CD4-positive, alpha-beta T cell treated with Interferon gamma for 1 hour (primary cell): Measurements from ENCODE around the gene EIF4EBP3.
"Not testable (repeated sequence)": the region's sequence is repeated elsewhere in the genome, so short reads cannot be mapped to it uniquely, and the experiment has no call there.

Source experiments
- DNase-seq: peaks from one replicate; pipeline ENCODE4 v3.0.0-alpha.2; 2020

EIF4EBP3 gene

DNA sequence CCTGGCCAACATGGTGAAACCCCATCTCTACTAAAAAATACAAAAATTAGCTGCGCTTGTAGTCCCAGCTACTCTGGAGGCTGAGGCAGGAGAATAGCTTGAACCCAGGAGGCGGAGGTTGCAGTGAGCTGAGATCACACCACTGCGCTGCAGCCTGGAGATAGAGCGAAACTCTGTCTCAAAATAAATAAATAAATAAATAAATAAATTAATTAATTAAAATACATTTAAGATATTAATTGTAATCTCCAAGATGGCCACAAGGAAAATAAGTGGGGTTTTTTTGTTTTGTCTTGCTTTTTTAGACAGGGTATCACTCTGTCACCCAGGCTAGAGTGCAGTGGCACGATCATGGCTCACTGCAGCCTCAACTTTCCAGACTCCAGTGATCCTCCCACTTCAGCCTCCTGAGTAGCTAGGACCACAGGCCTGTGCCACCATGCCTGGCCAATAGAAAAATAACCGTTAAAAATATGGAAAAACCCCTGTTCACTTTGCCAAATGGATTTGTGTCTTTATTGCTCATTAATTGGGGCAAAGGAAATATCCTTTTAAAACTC is 31.8 kb downstream of the EIF4EBP3 start:
- not testable (repeated sequence) for DNase-seq

DNA sequence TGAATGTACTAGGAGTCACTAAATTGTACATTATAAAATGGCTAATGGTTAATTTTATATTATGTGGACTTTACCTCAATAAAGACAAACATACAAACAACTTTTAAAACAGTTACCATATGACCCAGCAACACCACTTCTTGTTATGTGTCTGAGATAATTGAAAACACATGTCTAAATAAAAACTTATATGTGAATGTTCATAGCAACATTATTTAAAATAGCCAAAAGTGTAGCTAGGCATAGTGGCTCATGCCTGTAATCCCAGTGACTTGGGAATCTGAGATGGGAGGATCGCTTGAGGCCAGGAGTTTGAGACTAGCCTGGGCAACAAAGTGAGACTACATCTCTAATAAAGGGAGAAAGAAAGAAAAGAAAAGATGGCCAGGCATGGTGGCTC is 40.0 kb downstream of the EIF4EBP3 start:
- no peak for DNase-seq

DNA sequence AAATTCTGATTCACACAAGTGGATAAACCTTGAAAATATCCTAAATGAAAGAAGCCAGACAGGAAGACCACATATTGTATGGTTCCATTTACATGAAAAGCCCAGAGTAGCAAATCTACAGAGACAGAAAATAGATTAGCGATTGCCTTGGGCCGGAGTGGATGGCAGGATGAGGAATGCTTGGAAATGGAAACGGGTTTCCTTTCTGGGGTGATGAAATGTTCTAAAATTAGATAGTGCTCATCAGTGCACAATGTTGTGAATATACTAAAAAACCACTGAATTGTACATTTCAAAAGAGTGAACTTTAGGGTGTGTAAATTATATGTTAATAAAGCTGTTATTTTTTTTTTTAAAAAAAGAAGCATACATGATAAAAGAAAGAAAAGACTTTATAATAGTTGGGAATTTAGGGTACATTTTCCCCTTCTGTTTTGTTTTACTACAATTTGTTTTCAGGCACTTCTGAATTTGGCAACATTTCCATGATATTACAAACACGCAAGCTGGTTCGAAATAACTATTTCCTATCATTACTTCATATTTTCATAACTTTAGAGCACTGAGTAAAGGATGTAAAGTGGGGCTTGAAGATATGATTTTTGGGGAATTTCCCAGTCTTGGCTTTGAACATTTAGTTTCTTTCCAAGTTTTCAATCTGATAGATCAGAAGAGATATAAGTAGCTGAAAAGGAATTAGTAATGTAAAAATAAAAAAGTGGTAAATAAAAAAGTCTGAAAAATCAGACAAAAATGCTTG is 41.0 kb downstream of the EIF4EBP3 start:
- no peak for DNase-seq

DNA sequence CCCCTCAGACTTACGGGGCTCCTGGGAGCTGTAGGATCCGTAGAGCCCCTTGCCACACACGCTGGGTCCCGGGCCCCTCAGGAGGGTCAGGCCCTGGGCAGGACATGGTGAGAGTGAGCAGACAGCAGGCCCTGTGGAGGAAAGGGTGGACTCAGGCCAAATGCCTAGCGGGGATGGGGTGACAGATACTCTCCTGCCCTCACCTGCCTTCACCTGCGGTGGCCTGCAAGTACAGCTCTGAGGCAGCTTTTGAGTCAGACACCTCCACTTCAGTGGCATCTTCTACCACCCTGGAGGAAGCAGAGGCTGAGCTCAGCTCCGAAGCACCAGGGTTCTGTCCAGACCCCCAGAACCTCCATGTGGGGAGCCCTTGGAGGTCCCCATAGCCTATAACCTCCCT is 43.4 kb downstream of the EIF4EBP3 start:
- DNase-seq: no peak

DNA sequence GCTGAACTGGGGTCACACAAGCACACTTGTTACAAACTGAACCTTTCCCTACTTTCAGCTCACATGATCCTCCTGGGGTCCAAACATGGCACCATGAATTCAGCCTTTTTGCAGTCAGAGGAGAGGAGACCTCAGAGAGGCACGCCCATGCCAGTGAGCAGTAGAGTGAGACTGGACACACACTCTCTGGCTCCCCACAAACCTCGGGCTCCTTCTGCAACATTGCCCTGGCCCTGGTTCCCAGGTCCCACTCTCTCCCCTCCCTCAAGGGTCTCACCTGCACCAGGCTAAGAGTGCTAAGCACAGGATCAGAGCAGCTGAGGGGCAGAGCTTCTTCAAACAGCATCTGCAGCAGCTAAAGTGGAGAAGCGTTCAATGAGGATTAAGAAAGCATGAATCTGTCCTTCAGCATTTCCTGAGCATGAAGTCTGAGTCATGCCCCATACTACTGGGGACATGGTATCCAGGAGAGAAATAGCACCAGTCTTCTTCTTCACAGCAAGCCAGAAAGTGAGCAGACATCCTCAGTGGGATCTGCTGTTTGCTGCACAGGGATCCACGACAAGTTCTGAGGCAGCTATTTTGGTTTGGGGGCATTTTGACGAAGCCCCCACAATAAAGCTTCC is 44.4 kb downstream of the EIF4EBP3 start:
- DNase-seq: no peak

DNA sequence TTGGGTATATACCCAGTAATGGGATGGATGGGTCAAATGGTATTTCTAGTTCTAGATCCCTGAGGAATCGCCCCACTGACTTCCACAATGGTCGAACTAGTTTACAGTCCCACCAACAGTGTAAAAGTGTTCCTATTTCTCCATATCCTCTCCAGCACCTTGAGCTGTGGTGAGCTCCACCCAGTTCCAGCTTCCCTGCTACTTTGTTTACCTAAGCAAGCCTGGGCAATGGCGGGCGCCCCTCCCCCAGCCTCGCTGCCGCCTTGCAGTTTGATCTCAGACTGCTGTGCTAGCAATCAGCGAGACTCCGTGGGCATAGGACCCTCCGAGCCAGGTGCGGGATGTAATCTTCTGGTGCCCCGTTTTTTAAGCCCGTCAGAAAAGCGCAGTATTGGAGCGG is 45.6 kb downstream of the EIF4EBP3 start:
- not testable (repeated sequence) for DNase-seq

DNA sequence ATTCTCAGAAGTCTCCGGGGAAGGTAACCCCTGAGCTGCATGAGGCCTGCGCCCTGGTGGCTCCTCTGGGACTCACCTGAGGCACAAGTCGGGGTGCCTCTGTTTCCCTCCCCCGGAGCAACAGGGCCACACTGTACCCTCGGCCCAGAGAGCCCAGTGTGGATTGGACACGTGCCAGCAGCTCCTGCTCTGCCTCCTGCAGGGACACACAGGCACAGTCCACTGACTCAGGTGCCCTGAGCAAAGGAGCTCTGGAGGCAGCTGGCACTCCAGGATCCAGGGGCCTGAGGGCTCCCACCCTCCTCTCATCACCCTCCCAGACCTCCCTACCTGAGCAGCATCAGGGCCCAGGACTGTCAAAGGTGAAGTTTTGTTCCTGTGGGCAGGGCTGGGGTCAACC is 46.7 kb downstream of the EIF4EBP3 start:
- DNase-seq: no peak

DNA sequence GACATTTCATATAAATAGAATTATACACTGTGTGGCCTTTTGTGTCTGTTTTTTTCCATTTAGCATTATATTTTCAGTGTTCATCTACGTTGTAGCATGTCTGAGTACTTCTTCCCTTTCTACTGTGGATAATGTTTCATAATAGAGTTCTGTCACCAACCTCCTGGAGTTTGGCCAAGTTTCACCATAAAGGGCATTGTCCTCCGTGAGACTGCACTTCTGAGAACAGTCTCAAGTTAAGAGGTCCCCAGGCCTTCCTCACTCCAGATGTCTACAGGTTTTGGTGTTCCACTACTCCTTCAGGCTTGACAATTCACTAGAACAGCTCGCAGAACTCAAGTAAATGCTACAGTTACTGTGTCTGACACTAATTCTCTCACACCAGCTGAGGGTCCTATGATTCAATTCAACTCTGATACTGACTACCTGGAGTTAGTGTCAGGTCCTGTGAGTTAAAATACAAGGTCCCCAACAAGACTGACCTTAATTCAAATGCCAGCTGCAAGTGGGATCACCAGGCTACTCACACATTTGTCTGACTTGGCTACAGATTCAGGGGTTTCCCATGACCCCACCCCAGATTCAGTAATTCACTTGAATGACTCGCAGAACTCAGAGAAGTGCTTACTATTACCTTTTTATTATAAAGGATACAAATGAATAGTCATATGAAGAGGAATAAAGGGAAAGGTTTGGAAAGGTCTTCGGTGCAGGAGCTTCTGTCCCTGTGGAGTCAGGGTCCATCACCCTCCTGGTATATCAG is 48.3 kb downstream of the EIF4EBP3 start:
- peak; percentile 36 for DNase-seq

DNA sequence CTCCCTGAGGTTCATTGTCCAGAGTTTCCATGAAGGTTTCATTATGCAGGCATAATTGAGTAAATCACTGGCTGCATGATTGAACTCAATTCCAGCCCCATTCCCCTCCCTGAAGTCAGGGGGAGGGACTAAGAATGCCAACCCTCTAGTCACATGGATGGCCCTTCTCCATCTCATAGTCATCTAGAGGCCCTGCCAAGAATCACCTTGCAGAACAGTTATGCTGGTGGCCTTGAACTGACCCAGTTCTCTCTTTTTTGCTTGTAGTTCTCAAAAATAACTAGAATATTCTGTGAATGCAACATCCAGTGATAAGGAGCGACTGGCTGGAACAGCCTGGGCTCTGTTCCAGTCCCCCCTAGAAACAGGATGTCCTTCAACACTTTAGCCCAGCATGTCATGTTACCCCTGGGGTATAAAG is 48.9 kb downstream of the EIF4EBP3 start:
- no peak for DNase-seq

DNA sequence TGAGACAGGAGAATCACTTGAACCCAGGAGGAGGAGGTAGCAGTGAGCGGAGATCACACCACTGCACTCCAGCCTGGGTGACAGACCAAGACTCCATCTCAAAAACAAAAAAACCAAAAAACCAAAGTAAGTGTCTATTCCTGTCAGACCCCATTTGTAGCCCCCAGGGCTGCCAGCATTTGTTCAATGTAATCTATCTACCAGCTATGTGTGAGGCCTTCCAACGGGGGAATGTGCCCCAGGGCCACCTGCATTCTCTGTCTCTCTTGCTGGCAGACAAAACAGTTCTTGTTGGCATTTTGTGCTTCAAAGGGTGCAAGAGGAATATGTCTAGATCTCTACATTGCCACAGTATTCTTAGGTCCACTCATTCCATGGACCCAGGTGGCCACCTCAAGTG is 51.4 kb downstream of the EIF4EBP3 start:
- no peak for DNase-seq
